Neutrophil (primary cell): ENCODE data around the gene GIGYF2.

Experiments
- H3K27ac ChIP-seq: fragments of 200-600 bp; sonication (generic); 2 replicates; pipeline ENCODE4 v1.5.1; 2016; ENCODE audit warnings: mild to moderate bottlenecking, moderate library complexity
- H3K27me3 ChIP-seq: fragments of 200-600 bp; sonication (generic); 2 replicates; pipeline ENCODE4 v1.6.0; 2016; ENCODE audit warnings: mild to moderate bottlenecking
- H3K36me3 ChIP-seq: fragments of 200-600 bp; sonication (generic); 2 replicates; pipeline ENCODE4 v1.5.1; 2017
- H3K4me1 ChIP-seq, 2 experiments: fragments of 200-600 bp in 1 of 2; sonication (generic) in 1 of 2; 1 replicate in 1 of 2; 2 replicates in 1 of 2; pipeline versions ENCODE4 v1.5.1 to v1.6.1; 2013 to 2016; ENCODE audit warnings: low read depth in 1 of 2, low read length in 1 of 2, mild to moderate bottlenecking in 1 of 2, moderate library complexity in 1 of 2; ENCODE audit not compliant: control insufficient read depth in 1 of 2, insufficient read depth in 1 of 2
- H3K4me3 ChIP-seq, 2 experiments: fragments of 200-600 bp in 1 of 2; sonication (generic) in 1 of 2; 1 replicate in 1 of 2; 2 replicates in 1 of 2; pipeline ENCODE4 v1.5.1; 2013 to 2016; ENCODE audit warnings: low read depth in 1 of 2, low read length in 1 of 2, mild to moderate bottlenecking in 1 of 2, moderate library complexity in 1 of 2
- H3K9me3 ChIP-seq: fragments of 200-600 bp; sonication (generic); 2 replicates; pipeline ENCODE4 v1.5.1; 2016
- CTCF ChIP-seq: fragments of 200-600 bp; sonication (generic); IDR thresholded peaks from 2 replicates; pipeline ENCODE4 v1.5.1; 2016; ENCODE audit warnings: antibody characterized with exemption

Gene GIGYF2

GRCh38 chr2:232908695-232909094, 211.6 kb downstream of the GIGYF2 start:
- H3K27me3 ChIP-seq = peaks cover 41% of the 10 kb centered on the region
- no peak overlapping the region for H3K27ac ChIP-seq
- no peaks in the 10 kb centered on the region for H3K36me3 ChIP-seq
- no peak for TF ChIP-seq CTCF
- no peak overlapping the region for H3K4me3 ChIP-seq
- H3K9me3 ChIP-seq = no peaks in the 10 kb centered on the region
- H3K4me1 ChIP-seq = no peaks in the 10 kb centered on the region
